ENCODE measurements around the gene CFLAR. TPM values are rescaled to one million over a fixed set of nuclear protein-coding genes. Genes with fewer than 3 reads are reported as not detected.

The CFLAR gene
- total and polyA plus RNA-seq, 2 of the 13 experiments (the other 11 are each of a cell fraction or from before 2014, with no cell fraction given), result 43.8 to 92.1 TPM

GRCh38 chr2:201118121-201118960 lies 2.4 kb downstream of the CFLAR start (continued):
- TF ChIP-seq ZBTB39 (CRISPR knock-in tag; IDR thresholded peaks at IDR 0.05), result no peak
- TF ChIP-seq CEBPZ (IDR thresholded peaks at IDR 0.05; ENCODE audit: low read length), result no peak
- TF ChIP-seq ZNF557 (CRISPR knock-in tag; IDR thresholded peaks at IDR 0.05), result peak; percentile 27; the same call in 1 of the 2 replicates
- TF ChIP-seq ZNF441 (CRISPR knock-in tag; IDR thresholded peaks at IDR 0.05; ENCODE audit: borderline replicate concordance), result peak; percentile 71
- peak; percentile 66; the same call in 1 of the 2 replicates for TF ChIP-seq NKX3-1 (CRISPR knock-in tag; IDR thresholded peaks at IDR 0.05)
- TF ChIP-seq ZNF207 (IDR thresholded peaks at IDR 0.05; ENCODE audit: borderline replicate concordance), result no peak
- peak; percentile 53; the same call in 1 of the 2 replicates for TF ChIP-seq ZBTB43 (CRISPR knock-in tag; conservative IDR thresholded peaks at IDR 0.05)
- no peak for TF ChIP-seq FLYWCH1 (CRISPR knock-in tag; IDR thresholded peaks at IDR 0.05)
- no peak; the same call in 1 of the 2 replicates for TF ChIP-seq BCL6 (CRISPR knock-in tag; IDR thresholded peaks at IDR 0.05)
- no peak for TF ChIP-seq ZNF10 (CRISPR knock-in tag; IDR thresholded peaks at IDR 0.05; ENCODE audit: borderline replicate concordance, low read depth)
- no peak for TF ChIP-seq EHMT2 (IDR thresholded peaks at IDR 0.05; ENCODE audit: borderline replicate concordance, low read depth, low read length)
- TF ChIP-seq ZNF543 (CRISPR knock-in tag; IDR thresholded peaks at IDR 0.05), result peak; percentile 96
- no peak for TF ChIP-seq ZNF18 (CRISPR knock-in tag; IDR thresholded peaks at IDR 0.05; ENCODE audit: insufficient replicate concordance)
- TF ChIP-seq PRDM10 (CRISPR knock-in tag; IDR thresholded peaks at IDR 0.05; ENCODE audit: low read depth), result peak; percentile 55; the same call in 1 of the 2 replicates
- peak; percentile 51 for TF ChIP-seq AGO1 (IDR thresholded peaks at IDR 0.05; ENCODE audit: low read depth, low read length, poor library complexity, severe bottlenecking)
- TF ChIP-seq ATF1 (CRISPR knock-in tag; IDR thresholded peaks at IDR 0.05), result no peak
